Natural killer cell (primary cell): ENCODE results near the gene WASF2. TPM values are rescaled to one million over a fixed set of nuclear protein-coding genes. Genes with fewer than 3 reads are reported as not detected.

Source experiments
- ATAC-seq, 3 donors: fragments of 150-1000 bp in 2 of 3; fragments of 200-7000 bp in 1 of 3; cut with Tn5 transposase; 1 replicate in 1 of 3; 2 replicates in 2 of 3; pipeline ENCODE4 v1.10.0; 2021; ENCODE audit warnings: mild to moderate bottlenecking in 2 of 3, moderate library complexity in 2 of 3
- DNase-seq, 2 donors: peaks; one replicate each; pipeline versions ENCODE4 v3.0.0 to v3.0.0-alpha.2; 2013 to 2021; ENCODE audit warnings: mixed read lengths in 1 of 2
- H3K27ac ChIP-seq: one replicate; pipeline ENCODE4 v1.5.1; 2013; ENCODE audit warnings: mild to moderate bottlenecking, low read length
- H3K27me3 ChIP-seq: one replicate; pipeline ENCODE4 v1.6.1; 2013; ENCODE audit warnings: low read length; ENCODE audit not compliant: control insufficient read depth, insufficient read depth
- H3K36me3 ChIP-seq: one replicate; pipeline ENCODE4 v1.6.1; 2013; ENCODE audit warnings: low read length; ENCODE audit not compliant: control insufficient read depth, insufficient read depth
- H3K4me1 ChIP-seq: one replicate; pipeline ENCODE4 v1.6.1; 2013; ENCODE audit warnings: low read length; ENCODE audit not compliant: control insufficient read depth, insufficient read depth
- H3K4me3 ChIP-seq: one replicate; pipeline ENCODE4 v1.5.1; 2013; ENCODE audit warnings: low read length
- H3K9me3 ChIP-seq: one replicate; pipeline ENCODE4 v1.6.1; 2013; ENCODE audit warnings: low read length; ENCODE audit not compliant: control insufficient read depth, insufficient read depth
- H3K27ac Mint-ChIP-seq, 2 donors: one replicate each; pipeline ENCODE4 v1.8.0; 2022; ENCODE audit warnings: mild to moderate bottlenecking in 2 of 2, mixed read lengths in 2 of 2, moderate library complexity in 1 of 2
- H3K27me3 Mint-ChIP-seq, 2 donors: one replicate each; pipeline ENCODE4 v1.8.0; 2022; ENCODE audit warnings: low read depth in 2 of 2, mixed read lengths in 2 of 2
- H3K36me3 Mint-ChIP-seq: one replicate; pipeline ENCODE4 v1.8.0; 2022; ENCODE audit warnings: mixed read lengths
- H3K4me1 Mint-ChIP-seq, 2 donors: one replicate each; pipeline ENCODE4 v1.8.0; 2022; ENCODE audit warnings: mixed read lengths in 2 of 2
- H3K4me3 Mint-ChIP-seq: one replicate; pipeline ENCODE4 v1.8.0; 2022; ENCODE audit warnings: mild to moderate bottlenecking, moderate library complexity, mixed read lengths
- H3K9me3 Mint-ChIP-seq, 2 donors: one replicate each; pipeline ENCODE4 v1.8.0; 2022; ENCODE audit warnings: mixed read lengths in 2 of 2
- WGBS: methylation state at CpG from one replicate; pipeline ENCODE4 v1.1.7; 2013; ENCODE audit warnings: missing lambda C conversion rate; ENCODE audit not compliant: insufficient coverage; 5-methylcytosine and 5-hydroxymethylcytosine counted together
- intact Hi-C: fragments of 100-400 bp; cut with micrococcal nuclease; formaldehyde crosslinking; loops from one replicate; pipeline ENCODE4 v1.14.2; 2022
- total RNA-seq, 4 donors: library from RNA; stranded (reverse); fragments of 120-200 nt in 1 of 4; gene quantifications; one replicate each; pipeline versions ENCODE4 v1.2.3 to v1.2.4, GENCODE V29; 2013 to 2022
- TF ChIP-seq, protein P1 (sequence below): fragments of 200-600 bp; IDR thresholded peaks from one replicate; pipeline ENCODE4 v1.8.0; 2022; ENCODE audit warnings: antibody characterized with exemption

Gene WASF2
- total RNA-seq, 3 donors from 2014 or later (not counting 1 experiment from before 2014, with no cell fraction given) = 137 to 153 (median 143) TPM

DNA sequence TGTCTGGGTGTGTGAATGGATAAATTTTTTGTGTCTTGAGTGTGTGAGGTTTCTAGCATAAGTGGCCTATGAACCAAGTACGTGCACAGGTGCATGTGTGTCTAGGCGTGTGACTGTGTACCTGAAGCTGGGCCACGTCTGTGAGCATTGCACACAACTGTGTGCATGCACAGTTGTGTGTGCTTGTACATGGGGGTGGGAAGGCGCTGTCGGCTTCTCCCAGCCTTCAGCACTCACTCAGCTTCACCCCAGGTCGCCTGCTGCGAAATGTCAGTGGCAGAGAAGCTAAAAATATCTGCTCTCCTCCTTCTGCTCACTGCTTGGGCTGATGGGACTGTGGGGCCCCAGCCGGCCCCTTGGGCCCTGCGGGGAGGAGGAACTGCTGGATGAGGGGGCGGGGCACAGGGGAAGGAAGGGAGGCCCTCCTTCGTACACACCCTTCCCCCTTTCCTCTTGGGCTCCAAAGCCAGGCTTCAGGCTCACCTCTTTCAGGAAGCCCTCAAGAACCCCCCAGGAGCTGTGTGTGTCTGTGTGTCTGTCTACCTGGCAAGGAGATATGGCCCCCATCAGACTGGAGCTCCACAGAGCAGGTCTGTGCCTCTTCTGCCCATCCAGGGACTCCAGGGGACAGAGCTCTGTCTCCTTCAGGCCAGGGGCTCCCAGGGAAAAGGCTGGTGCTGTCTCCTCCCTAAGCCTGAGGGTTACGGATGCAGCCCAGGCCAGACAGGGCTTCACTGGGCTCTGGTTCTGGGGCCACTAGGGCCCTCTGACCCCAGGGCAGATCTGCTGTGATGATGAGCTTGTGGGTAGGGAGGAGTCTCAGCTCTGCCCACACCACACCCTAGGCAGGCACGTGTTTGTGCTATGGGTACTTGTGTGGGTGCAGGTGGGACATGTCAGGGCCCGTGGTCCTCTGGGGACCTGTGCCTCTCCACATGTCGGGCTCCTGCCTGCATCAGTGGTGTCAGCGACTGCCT is 35.6 kb upstream of the WASF2 start:
- H3K36me3 ChIP-seq = no peaks in the 10 kb centered on the region
- TF ChIP-seq, protein P1, sequence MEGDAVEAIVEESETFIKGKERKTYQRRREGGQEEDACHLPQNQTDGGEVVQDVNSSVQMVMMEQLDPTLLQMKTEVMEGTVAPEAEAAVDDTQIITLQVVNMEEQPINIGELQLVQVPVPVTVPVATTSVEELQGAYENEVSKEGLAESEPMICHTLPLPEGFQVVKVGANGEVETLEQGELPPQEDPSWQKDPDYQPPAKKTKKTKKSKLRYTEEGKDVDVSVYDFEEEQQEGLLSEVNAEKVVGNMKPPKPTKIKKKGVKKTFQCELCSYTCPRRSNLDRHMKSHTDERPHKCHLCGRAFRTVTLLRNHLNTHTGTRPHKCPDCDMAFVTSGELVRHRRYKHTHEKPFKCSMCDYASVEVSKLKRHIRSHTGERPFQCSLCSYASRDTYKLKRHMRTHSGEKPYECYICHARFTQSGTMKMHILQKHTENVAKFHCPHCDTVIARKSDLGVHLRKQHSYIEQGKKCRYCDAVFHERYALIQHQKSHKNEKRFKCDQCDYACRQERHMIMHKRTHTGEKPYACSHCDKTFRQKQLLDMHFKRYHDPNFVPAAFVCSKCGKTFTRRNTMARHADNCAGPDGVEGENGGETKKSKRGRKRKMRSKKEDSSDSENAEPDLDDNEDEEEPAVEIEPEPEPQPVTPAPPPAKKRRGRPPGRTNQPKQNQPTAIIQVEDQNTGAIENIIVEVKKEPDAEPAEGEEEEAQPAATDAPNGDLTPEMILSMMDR = no peak
- peak overlapping the region; percentile 64 for H3K27ac ChIP-seq
- no peak for ATAC-seq
- no peaks in the 10 kb centered on the region for H3K9me3 ChIP-seq
- Mint-ChIP-seq H3K4me1 (peaks cover 38 to 54% of the 10 kb centered on the region in 2 donors), H3K36me3 (no peaks in the 10 kb centered on the region), H3K4me3 (peak overlapping the region; percentile 55), H3K27me3 (peaks cover 24 to 25% of the 10 kb centered on the region in 2 donors), H3K9me3 (no peaks in the 10 kb centered on the region), H3K27ac (peak overlapping the region; percentile 1 to 19)
- WGBS = 44% methylated on average over 12 of the region's 16 CpGs
- intact Hi-C loops = no loop called here
- peaks cover 63% of the 10 kb centered on the region for H3K4me1 ChIP-seq
- H3K4me3 ChIP-seq = no peak overlapping the region
- H3K27me3 ChIP-seq = no peaks in the 10 kb centered on the region
- peak in 1 of 2 donors; percentile 59 for DNase-seq

DNA sequence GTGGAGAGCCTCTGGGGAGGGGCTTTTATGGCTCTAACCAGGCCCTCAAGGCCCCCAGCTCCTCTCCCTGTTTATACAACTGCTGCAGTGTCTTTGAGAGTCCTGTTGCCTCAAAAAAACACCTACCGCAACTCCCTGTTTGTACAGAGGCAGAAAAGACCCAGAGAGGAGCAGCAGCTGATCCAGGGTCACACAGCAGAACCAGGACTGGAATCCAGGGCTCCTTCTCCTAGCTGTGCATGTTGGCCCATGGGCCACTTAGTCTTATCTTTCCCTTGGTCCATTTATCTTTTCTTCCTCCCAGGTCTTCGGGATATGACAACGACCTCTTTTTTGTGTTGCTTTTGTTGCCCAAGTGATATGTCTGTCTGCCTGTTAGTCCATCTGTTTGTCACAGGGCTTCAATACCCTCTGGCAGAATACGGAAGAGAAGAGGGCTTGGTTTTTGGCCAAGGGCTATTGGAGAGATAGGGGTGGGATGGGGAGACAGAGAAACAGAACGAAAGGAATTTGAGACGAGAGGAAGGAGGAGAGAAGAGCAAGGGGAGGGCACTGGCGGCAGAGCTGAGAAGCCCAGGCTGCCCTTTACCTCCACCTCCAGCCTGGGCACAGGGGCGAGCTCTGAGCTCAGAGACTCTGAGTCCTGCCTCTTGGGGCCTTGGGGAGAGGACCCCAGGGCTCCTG is 33.5 kb upstream of the WASF2 start:
- Mint-ChIP-seq H3K27me3 (peaks cover 11 to 12% of the 10 kb centered on the region in 2 donors), H3K36me3 (no peaks in the 10 kb centered on the region), H3K9me3 (no peaks in the 10 kb centered on the region), H3K4me1 (peaks cover 32 to 42% of the 10 kb centered on the region in 2 donors), H3K4me3 (no peak overlapping the region), H3K27ac (no peak overlapping the region)
- TF ChIP-seq, protein P1 = no peak
- Histone ChIP-seq H3K4me3 (no peak overlapping the region), H3K4me1 (peaks cover 58% of the 10 kb centered on the region), H3K36me3 (no peaks in the 10 kb centered on the region), H3K27me3 (no peaks in the 10 kb centered on the region), H3K9me3 (no peaks in the 10 kb centered on the region), H3K27ac (no peak overlapping the region)
- DNase-seq (peak in 1 of 2 donors; percentile 19), ATAC-seq (no peak)
- WGBS = 88% methylated on average over 8 of the region's 8 CpGs
- intact Hi-C loops = no loop called here

DNA sequence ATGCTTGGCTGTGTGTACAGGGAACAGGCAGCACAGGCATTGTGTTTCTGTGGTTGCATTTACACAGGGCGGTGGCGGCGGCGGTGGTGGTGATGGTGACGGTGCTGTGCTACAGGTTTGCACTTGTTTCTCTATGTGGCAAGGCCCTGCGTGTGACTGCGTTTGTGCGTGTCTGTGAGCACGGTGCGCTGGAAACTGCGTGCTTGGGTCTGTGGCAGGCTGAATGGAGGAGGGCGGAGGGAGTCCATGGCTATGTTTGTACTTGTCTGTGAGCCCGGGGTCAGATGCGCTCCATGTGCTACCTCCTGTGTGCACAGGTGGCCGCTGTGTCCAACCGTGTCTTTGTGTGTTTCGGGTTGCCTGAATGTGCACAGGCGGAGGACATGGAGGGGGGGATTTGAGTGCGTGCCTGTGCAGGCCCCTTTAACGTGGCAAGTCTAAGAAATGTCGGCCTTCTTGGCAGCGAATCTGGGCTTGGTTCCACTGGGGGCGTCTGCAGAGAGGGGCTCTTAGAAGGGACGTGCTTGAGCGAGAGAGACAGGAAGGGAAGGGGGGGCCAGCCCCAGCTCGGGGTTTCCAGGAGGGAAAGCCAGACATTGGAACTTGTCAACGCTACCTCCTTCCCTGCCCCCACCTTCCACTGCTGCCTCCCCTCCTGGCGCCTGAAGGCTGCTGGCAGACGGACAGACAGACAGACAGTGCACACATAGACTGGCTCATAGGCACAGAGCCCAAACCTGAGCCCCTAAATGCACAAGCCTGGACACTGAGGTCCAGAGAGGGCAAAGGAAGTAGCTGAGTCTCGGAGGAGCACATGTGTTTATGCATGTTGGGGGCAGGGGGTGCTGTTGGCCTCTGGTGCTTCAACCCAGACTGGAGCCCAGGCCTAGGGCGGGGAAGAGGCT is 32.7 kb upstream of the WASF2 start:
- no peak overlapping the region for H3K4me3 ChIP-seq
- Mint-ChIP-seq H3K9me3 (no peaks in the 10 kb centered on the region), H3K4me1 (peaks cover 30 to 38% of the 10 kb centered on the region in 2 donors), H3K27ac (peak overlapping the region in 1 of 2 donors; percentile 65), H3K27me3 (peaks cover 8 to 12% of the 10 kb centered on the region in 2 donors), H3K4me3 (peak overlapping the region; percentile 58), H3K36me3 (no peaks in the 10 kb centered on the region)
- H3K4me1 ChIP-seq = peaks cover 52% of the 10 kb centered on the region
- ATAC-seq = peak; percentile 6 to 61 (median 44)
- no peaks in the 10 kb centered on the region for H3K36me3 ChIP-seq
- intact Hi-C loops = no loop called here
- TF ChIP-seq, protein P1 = no peak
- no peaks in the 10 kb centered on the region for H3K27me3 ChIP-seq
- no peak overlapping the region for H3K27ac ChIP-seq
- WGBS = 57% methylated on average over 31 of the region's 31 CpGs
- H3K9me3 ChIP-seq = no peaks in the 10 kb centered on the region
- DNase-seq = peak; percentile 34 to 83
